DOHH2 (cell line): ENCODE results near the gene CARM1.

Experiments
- H3F3A ChIP-seq: fragments of 200-600 bp; sonication (generic), shearing (Covaris generic); 2 replicates; pipeline ENCODE4 v1.6.0; 2016; ENCODE audit warnings: antibody characterized with exemption, mild to moderate bottlenecking; ENCODE audit not compliant: control insufficient read depth, insufficient read depth
- H3K27ac ChIP-seq: fragments of 200-600 bp; sonication (generic); 2 replicates; pipeline ENCODE4 v1.5.1; 2014; ENCODE audit warnings: low read depth, mild to moderate bottlenecking, low read length, moderate library complexity
- H3K27me3 ChIP-seq: fragments of 200-600 bp; sonication (generic); 2 replicates; pipeline ENCODE4 v1.6.1; 2014; ENCODE audit warnings: mild to moderate bottlenecking, low read length, mixed read lengths; ENCODE audit not compliant: control insufficient read depth
- H3K36me3 ChIP-seq: fragments of 200-600 bp; sonication (generic); 2 replicates; pipeline ENCODE4 v1.6.1; 2014; ENCODE audit warnings: mild to moderate bottlenecking, low read length, moderate library complexity, mixed read lengths; ENCODE audit not compliant: control insufficient read depth
- H3K4me1 ChIP-seq: fragments of 200-600 bp; sonication (generic); 2 replicates; pipeline ENCODE4 v1.6.1; 2014; ENCODE audit warnings: mild to moderate bottlenecking, low read length, mixed read lengths; ENCODE audit not compliant: control insufficient read depth
- H3K4me2 ChIP-seq: fragments of 200-600 bp; sonication (generic); 2 replicates; pipeline ENCODE4 v1.6.0; 2014; ENCODE audit warnings: mild to moderate bottlenecking, low read length, moderate library complexity
- H3K4me3 ChIP-seq: fragments of 200-600 bp; sonication (generic); 2 replicates; pipeline ENCODE4 v1.5.1; 2014; ENCODE audit warnings: mild to moderate bottlenecking, low read length, mixed read lengths
- H3K79me2 ChIP-seq: fragments of 200-600 bp; sonication (generic); 2 replicates; pipeline ENCODE4 v1.6.1; 2014; ENCODE audit warnings: mild to moderate bottlenecking, low read length, mixed read lengths; ENCODE audit not compliant: control insufficient read depth
- H3K9me2 ChIP-seq: fragments of 200-600 bp; sonication (generic); replicated peaks from 2 replicates; pipeline ENCODE4 v1.6.1; 2014; ENCODE audit warnings: mild to moderate bottlenecking, low read length, mixed read lengths; ENCODE audit not compliant: control insufficient read depth
- H3K9me3 ChIP-seq: fragments of 200-600 bp; sonication (generic); 2 replicates; pipeline ENCODE4 v1.6.1; 2014; ENCODE audit warnings: antibody characterized with exemption, low read length, mixed read lengths; ENCODE audit not compliant: control insufficient read depth, insufficient read depth
- H4K20me1 ChIP-seq: fragments of 200-600 bp; sonication (generic); 2 replicates; pipeline ENCODE4 v1.6.0; 2014; ENCODE audit warnings: low read depth, mild to moderate bottlenecking, antibody characterized with exemption, low read length, moderate library complexity; ENCODE audit not compliant: control insufficient read depth, insufficient read depth
- EZH2phosphoT487 ChIP-seq: fragments of 200-600 bp; sonication (generic); IDR thresholded peaks from 2 replicates; pipeline ENCODE4 v1.6.1; 2017; ENCODE audit warnings: borderline replicate concordance, mild to moderate bottlenecking, antibody characterized with exemption, low read length, moderate library complexity, mixed read lengths
- TF ChIP-seq, protein P1 (sequence below): fragments of 200-600 bp; sonication (generic); IDR thresholded peaks from one replicate; pipeline ENCODE4 v1.5.1; 2014; ENCODE audit warnings: antibody characterized with exemption, mild to moderate bottlenecking, low read depth, low read length; ENCODE audit not compliant: poor library complexity, severe bottlenecking

The CARM1 gene

DNA sequence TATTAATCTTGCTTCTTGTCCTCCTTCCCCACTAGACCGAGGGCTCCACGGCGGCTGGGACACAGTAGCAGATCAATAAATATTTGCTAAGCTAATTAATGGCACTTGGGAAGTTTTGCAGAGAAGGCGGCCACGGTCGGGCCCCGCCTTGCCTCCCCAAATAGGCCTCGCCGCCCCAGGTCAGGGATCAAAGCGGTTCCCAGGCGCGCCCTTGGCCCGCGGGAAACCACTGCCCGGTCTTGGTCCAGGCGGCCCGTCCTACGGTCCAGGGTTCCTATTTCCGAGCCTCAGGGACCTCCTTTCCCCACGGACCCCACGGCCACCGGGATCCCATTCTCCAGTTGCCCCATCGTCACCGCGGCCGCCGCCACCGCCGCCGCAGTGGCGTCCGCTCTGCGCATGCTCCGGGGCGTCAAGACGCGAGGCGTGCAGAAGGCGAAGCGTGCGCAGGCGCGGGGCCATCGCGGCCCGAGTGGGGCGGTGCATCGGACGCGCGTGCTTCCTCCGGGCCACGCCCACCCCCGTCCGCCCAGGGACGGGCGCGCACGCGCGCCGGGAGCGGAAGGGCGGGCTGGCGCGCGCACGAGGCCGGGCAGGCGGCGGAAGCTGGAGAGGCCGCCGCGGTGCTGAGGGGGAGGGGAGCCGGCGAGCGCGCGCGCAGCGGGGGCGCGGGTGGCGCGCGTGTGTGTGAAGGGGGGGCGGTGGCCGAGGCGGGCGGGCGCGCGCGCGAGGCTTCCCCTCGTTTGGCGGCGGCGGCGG lies 89.1 kb downstream of the CARM1 start, which contains the start of gene SMARCA4:
Gene SMARCA4, plus strand, starts transcription at position 717 of the 759 bp plus-strand sequence. CDS start 23,122 bp downstream, outside the sequence.
- H3K4me1 ChIP-seq: peaks cover 37% of the 10 kb centered on the region
- peaks cover 59% of the 10 kb centered on the region for H3K79me2 ChIP-seq
- peak within 1 kb of the TSS; percentile 98 for H3K27ac ChIP-seq
- H3K9me3 ChIP-seq: no peaks in the 10 kb centered on the region
- peak within 1 kb of the TSS; percentile 75 for H3K4me3 ChIP-seq
- peaks cover 37% of the 10 kb centered on the region for H3K36me3 ChIP-seq
- peak within 1 kb of the TSS; percentile 81 for H3K4me2 ChIP-seq
- H4K20me1 ChIP-seq: no peaks in the 10 kb centered on the region
- no peaks in the 10 kb centered on the region for H3K27me3 ChIP-seq
- H3F3A ChIP-seq: peaks cover 22% of the 10 kb centered on the region
- TF ChIP-seq, protein P1, sequence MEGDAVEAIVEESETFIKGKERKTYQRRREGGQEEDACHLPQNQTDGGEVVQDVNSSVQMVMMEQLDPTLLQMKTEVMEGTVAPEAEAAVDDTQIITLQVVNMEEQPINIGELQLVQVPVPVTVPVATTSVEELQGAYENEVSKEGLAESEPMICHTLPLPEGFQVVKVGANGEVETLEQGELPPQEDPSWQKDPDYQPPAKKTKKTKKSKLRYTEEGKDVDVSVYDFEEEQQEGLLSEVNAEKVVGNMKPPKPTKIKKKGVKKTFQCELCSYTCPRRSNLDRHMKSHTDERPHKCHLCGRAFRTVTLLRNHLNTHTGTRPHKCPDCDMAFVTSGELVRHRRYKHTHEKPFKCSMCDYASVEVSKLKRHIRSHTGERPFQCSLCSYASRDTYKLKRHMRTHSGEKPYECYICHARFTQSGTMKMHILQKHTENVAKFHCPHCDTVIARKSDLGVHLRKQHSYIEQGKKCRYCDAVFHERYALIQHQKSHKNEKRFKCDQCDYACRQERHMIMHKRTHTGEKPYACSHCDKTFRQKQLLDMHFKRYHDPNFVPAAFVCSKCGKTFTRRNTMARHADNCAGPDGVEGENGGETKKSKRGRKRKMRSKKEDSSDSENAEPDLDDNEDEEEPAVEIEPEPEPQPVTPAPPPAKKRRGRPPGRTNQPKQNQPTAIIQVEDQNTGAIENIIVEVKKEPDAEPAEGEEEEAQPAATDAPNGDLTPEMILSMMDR: no peak
- TF ChIP-seq EZH2phosphoT487: no peak
- no peaks in the 10 kb centered on the region for H3K9me2 ChIP-seq

DNA sequence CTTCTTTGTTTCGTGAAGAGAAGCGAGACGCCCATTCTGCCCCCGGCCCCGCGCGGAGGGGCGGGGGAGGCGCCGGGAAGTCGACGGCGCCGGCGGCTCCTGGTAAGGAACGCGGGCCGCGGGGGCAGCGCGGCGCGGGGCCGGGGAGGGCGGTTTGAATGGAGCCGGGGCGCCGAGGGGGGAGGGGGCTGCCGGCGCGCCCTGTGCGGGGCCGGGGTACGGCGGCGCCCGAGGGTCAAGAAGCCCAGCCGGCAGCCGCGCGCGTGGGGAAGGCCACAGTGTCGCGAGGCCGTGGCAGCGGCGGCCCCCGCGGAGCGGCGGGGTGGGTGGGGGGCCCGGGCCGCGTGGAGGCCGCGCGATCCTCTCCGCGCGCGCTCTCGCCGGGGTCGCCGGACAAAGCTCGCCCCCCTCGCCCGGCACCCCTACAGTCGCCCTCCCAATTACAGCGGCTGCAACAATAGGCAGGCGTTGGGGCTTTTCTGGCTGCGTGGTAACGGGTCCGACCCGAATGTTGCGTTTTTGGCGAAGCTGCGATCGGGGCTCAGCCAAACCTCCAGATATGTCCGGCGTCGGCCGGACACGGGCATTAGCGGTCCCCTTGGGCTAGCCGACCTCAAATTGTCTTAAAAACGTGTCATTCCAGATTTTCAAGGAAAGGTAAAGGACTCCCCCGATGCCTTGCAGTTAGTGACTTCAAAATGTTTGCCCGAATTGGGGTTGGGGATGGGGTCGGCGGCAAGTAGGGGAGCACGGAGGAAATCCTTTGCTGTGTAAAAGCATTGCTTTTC lies 89.9 kb downstream of the CARM1 start:
- H3K4me2 ChIP-seq: peak overlapping the region; percentile 81
- no peaks in the 10 kb centered on the region for H3K27me3 ChIP-seq
- no peaks in the 10 kb centered on the region for H3K9me3 ChIP-seq
- H3K79me2 ChIP-seq: peaks cover 67% of the 10 kb centered on the region
- H3K27ac ChIP-seq: peak overlapping the region; percentile 98
- no peaks in the 10 kb centered on the region for H3K9me2 ChIP-seq
- no peaks in the 10 kb centered on the region for H4K20me1 ChIP-seq
- H3K36me3 ChIP-seq: peaks cover 38% of the 10 kb centered on the region
- TF ChIP-seq, protein P1: no peak
- TF ChIP-seq EZH2phosphoT487: no peak
- peaks cover 45% of the 10 kb centered on the region for H3K4me1 ChIP-seq
- peaks cover 26% of the 10 kb centered on the region for H3F3A ChIP-seq
- H3K4me3 ChIP-seq: peak overlapping the region; percentile 70

DNA sequence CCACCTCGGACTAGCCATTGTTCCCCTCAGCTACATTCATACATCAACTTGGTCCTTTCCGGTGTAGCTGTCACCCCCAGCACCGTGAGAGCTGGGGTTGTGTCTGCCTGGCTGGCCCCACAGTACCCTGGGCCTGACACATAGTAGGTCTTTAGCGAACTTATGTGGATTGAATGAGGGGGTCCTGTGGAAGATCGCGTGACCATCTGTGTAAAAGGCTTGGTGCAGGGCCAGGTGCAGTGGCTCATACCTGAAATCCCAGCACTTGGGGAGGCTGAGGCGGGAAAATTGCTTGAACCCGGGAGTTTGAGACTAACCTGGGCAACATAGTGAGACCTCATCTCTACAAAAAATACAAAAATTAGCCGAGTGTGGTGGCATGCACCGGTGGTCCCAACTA lies 91.5 kb downstream of the CARM1 start:
- Histone ChIP-seq H3K4me2 (peak overlapping the region; percentile 81), H3K4me3 (peak overlapping the region; percentile 70), H3K9me2 (no peaks in the 10 kb centered on the region), H3K4me1 (peaks cover 57% of the 10 kb centered on the region), H3K79me2 (peaks cover 82% of the 10 kb centered on the region), H3F3A (peaks cover 36% of the 10 kb centered on the region), H3K27me3 (no peaks in the 10 kb centered on the region), H3K27ac (peak overlapping the region; percentile 98), H3K9me3 (no peaks in the 10 kb centered on the region), H3K36me3 (peaks cover 44% of the 10 kb centered on the region), H4K20me1 (no peaks in the 10 kb centered on the region)
- no peak for TF ChIP-seq EZH2phosphoT487
- TF ChIP-seq, protein P1: no peak
